HG02884 (cell line): ENCODE data around the gene LCN2.
"Not testable (repeated sequence)": the region's sequence is repeated elsewhere in the genome, so short reads cannot be mapped to it uniquely, and the experiment has no call there.

Experiments
- ATAC-seq: cut with Tn5 transposase; IDR thresholded peaks from one replicate; pipeline ENCODE4 v1.9.1; 2021; ENCODE audit warnings: mild to moderate bottlenecking, moderate library complexity; ENCODE audit not compliant: unreplicated experiment

The LCN2 gene

GRCh38 chr9:128163523-128164306, 14.5 kb downstream of the LCN2 start:
- ATAC-seq, result no peak

GRCh38 chr9:128164307-128164885, 15.1 kb downstream of the LCN2 start:
- ATAC-seq, result no peak

- ATAC-seq, result no peak
Observed at GRCh38 chr9:128166169-128166568, 16.9 kb downstream of the LCN2 start.

DNA sequence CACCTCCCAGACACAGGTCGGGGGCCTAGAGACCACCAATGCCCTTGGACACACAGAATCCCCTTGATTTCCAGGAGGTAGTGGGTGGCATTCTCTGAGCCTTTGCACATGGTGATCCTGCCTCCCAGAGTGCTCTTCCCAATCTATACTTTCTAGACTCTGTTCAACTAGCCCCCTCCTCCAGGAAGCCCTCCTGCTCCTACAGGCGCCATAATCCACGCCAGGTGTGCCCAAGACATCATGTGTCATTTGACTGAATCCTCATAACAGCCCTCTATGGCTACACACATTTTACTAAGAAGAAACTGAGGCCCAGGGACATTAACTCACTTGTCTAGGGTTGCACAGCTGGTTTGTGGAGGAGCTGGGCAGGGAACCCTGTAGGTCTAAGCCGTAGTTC, 18.0 kb downstream of the LCN2 start:
- no peak for ATAC-seq

- no peak for ATAC-seq
Observed at GRCh38 chr9:128168731-128169308, 19.6 kb downstream of the LCN2 start.

DNA sequence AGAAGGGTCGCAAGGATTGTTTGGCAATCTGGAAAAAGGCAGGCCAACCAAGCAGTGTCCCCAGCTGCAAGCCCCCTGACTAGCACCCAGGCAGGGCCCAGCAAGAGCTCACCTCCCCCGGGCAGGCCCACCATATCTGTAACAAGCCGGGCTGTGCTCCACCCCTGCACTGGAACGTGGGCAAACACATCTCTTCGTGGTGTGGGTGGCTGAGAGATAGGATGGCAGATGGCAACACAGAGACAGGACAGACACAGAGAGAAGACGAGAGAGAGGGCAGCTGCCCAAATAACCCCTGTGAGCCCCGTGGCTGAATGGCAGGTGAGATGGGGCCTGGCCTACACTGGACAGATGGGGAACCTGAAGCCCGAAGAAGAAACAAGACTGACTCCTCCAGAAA, 20.2 kb downstream of the LCN2 start:
- no peak for ATAC-seq

GRCh38 chr9:128169925-128170324, 20.7 kb downstream of the LCN2 start:
- no peak for ATAC-seq

DNA sequence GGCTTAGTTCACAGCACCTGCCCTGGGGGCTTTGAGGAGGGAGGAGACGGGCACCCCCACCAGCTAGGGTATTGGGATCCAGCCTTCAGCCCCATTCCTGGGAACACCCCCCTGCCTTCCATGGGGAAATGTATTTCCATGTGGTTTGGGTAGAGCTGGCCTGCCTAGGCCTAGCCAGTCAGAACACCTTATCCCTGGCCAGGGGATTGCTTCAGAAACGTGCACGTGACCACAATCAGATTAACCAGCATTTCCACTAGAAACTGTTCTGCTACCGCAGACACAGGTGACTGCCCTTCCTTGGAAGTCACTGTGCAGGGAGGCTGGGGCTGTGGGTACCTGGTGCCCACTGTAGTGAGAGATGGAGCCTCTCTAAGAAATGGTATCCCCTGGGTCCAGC, 24.8 kb downstream of the LCN2 start:
- no peak for ATAC-seq

GRCh38 chr9:128175102-128175563, 25.9 kb downstream of the LCN2 start:
- ATAC-seq, result no peak

GRCh38 chr9:128175726-128176125, 26.5 kb downstream of the LCN2 start:
- ATAC-seq, result no peak

- ATAC-seq, result no peak
Observed at GRCh38 chr9:128178806-128179431, 29.7 kb downstream of the LCN2 start.

DNA sequence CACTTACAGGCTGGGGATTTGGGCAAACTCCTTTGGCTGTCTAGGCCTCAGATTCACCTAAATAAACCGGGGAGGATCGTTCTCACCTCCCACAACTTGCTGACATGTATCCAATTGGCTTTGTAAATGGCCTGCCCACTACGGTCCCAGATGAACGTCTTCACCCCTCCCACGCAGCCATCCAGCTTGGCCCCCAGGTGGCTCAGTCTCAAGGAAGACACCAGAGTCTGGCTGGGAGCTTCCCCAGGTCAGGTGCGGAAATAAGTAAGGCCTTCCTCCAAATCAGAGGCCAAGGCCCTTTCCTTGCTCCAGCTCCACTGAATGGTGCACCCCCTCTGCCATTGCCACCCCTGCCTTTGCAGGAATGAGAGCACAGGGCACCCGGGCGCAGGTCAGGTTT, 30.7 kb downstream of the LCN2 start:
- no peak for ATAC-seq

GRCh38 chr9:128180447-128180846, 31.2 kb downstream of the LCN2 start:
- no peak for ATAC-seq

GRCh38 chr9:128181480-128181879, 32.2 kb downstream of the LCN2 start:
- not testable (repeated sequence) for ATAC-seq

DNA sequence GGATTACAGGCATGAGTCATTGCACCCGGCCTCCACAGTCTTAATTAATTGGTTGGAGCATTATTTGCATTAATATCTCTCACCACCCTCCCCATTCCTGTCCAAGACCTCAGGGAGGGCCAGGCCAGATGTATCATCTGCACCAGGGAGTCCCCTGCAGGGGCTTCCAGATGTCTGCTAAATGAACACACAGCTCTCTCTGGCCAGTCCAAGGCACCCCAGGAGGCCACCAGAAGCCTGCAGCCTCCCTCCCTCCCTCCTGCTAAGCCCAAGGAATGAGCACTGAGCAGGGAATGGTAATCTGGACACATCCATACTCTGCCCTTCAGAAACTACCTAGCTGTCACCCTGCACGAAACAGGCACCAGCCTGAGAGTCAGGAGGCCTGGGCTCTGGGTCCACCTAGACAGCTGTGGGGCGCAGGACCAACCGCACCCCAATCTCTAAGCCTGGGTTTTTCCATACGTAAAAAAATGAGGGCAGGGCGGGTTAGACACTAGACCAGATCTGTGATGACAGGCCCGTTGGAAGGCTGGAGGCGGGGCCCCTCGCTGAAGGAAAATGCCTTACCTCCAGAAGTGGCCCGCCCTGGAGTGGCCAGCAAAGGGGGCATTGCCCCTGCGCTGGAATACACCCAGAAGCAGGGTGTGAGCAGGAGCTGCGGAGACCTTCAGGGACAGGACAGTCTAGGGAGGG, 33.8 kb downstream of the LCN2 start:
- no peak for ATAC-seq

DNA sequence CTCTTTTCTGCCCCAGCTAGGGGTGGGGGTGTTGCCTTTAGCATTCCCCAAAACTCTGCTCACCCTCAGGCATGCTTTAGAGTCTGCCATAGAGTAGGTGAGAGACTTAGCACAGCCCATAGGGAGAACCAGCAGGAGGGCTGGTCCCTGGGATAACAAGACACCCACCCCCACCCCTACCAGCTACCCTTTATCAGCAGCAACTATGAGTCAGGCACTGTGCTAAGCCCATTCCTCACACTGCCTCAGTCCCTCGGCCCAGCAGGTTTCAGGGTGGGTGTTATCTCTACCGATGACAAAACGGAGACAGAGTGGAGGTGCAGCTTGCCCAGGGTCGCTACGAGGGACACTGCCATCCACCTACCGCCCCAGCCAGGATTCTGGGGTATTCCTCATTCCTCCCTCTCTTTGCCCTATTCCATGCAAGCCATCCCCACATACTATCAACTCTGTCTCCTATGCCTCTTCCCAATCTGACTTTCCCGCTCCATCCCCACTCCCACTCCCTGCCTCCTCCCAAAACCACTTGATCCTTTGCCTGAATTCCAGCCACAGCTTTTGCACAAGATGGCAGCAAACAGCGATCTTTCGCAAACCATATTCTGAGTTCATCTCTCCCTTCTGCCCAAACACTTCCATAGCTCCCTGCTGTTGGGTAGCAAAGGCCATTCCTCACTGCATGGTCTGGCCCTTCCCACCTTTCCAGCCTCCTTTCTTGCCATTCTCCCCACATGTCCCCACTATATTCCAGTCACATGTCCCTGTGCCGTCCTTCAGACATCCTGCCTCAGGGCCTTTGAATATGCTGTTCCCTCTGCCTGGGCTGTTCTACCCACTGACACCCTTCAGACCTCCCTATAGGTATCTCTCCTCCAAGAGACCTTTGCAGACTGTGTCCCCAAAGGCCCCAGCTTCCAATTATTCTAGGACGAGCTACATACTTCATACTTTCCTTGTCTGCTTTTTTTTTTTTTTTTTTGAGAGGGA, 37.0 kb downstream of the LCN2 start:
- ATAC-seq, result no peak

- no peak for ATAC-seq
Observed at GRCh38 chr9:128187361-128187760, 38.1 kb downstream of the LCN2 start.

DNA sequence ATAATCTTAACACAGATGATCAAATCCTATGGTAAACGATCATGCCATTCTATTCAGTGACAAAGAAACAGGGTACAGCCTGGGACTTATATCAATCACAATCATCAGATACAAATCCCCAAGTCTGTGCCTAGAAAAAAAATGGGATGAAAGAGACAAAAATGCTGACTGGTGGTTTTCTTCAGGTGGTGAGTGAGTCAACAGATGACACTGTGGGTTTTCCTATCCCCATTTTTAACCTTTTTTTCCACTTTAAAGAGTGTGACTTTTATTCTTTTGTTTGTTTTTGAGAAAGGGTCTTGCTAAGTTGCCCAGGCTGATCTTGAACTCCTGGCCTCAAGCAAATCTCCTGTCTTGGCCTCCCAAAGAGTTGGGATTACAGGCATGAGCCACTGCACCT, 39.0 kb downstream of the LCN2 start:
- ATAC-seq, result no peak

GRCh38 chr9:128190013-128190412, 40.8 kb downstream of the LCN2 start:
- ATAC-seq, result no peak
